ENCODE data around the gene ANKRD9. TPM values are rescaled to one million over a fixed set of nuclear protein-coding genes. Genes with fewer than 3 reads are reported as not detected.

ANKRD9 gene
- total RNA-seq, 4 donors from 2014 or later, result 3.6 to 26.8 (median 6.9) TPM

GRCh38 chr14:102464846-102465341 is 44.7 kb downstream of the ANKRD9 start:
- TF ChIP-seq, protein P1, sequence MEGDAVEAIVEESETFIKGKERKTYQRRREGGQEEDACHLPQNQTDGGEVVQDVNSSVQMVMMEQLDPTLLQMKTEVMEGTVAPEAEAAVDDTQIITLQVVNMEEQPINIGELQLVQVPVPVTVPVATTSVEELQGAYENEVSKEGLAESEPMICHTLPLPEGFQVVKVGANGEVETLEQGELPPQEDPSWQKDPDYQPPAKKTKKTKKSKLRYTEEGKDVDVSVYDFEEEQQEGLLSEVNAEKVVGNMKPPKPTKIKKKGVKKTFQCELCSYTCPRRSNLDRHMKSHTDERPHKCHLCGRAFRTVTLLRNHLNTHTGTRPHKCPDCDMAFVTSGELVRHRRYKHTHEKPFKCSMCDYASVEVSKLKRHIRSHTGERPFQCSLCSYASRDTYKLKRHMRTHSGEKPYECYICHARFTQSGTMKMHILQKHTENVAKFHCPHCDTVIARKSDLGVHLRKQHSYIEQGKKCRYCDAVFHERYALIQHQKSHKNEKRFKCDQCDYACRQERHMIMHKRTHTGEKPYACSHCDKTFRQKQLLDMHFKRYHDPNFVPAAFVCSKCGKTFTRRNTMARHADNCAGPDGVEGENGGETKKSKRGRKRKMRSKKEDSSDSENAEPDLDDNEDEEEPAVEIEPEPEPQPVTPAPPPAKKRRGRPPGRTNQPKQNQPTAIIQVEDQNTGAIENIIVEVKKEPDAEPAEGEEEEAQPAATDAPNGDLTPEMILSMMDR (IDR thresholded peaks at IDR 0.05; ENCODE audit: low read depth), result no peak

GRCh38 chr14:102464006-102464405 is 45.6 kb downstream of the ANKRD9 start:
- TF ChIP-seq, protein P1 (IDR thresholded peaks at IDR 0.05; ENCODE audit: low read depth), result no peak

GRCh38 chr14:102462391-102462790 is 47.2 kb downstream of the ANKRD9 start:
- TF ChIP-seq, protein P1 (IDR thresholded peaks at IDR 0.05; ENCODE audit: low read depth), result no peak

GRCh38 chr14:102461490-102462338 is 47.9 kb downstream of the ANKRD9 start:
- TF ChIP-seq, protein P1 (IDR thresholded peaks at IDR 0.05; ENCODE audit: low read depth), result no peak

GRCh38 chr14:102457509-102457908 is 52.1 kb downstream of the ANKRD9 start:
- TF ChIP-seq, protein P1 (IDR thresholded peaks at IDR 0.05; ENCODE audit: low read depth), result no peak

DNA sequence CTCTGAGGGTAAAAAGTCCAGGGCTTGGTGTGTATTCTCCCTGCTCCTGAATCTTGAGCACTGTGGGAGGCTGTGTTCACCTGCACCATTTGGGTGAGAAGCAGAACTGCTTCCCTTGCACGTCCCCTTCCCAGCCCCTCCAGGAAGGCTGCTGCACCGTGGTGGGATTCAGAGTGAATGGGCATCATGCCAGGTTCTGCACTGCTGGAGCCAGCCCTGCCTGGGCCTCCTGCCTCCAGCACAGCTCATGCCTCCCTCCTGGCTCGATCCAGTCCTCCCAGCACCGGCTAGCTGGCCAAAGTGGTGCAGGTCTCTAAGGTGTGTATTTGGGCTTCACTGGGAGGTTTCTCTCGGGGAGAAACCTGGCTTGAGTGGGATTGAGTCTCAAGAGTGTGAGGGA is 54.9 kb downstream of the ANKRD9 start:
- TF ChIP-seq, protein P1 (IDR thresholded peaks at IDR 0.05; ENCODE audit: low read depth), result no peak

DNA sequence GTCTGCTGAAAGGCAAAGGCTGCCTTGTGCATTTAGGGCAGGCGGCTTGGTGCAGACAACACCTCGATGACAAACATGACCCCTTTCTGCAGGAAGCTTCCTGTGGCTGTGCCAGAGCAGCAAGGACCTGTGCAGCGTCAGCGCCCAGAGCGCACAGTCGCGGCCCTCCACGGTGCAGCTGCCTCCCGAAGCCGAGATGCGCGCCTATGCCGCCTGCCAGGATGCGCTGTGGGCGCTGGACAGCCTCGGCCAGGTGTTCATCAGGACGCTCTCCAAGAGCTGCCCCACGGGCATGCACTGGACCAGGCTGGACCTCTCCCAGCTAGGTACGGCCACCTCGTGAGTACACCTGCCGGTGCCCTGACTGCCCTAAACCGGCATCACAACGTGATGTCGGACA is 57.3 kb downstream of the ANKRD9 start:
- TF ChIP-seq, protein P1 (IDR thresholded peaks at IDR 0.05; ENCODE audit: low read depth), result no peak
